SK-N-SH treated with all-trans-retinoic acid at 6 μM for 48 hours (cell line): ENCODE data around the gene ISY1.
"Not testable (repeated sequence)": the region's sequence is repeated elsewhere in the genome, so short reads cannot be mapped to it uniquely, and the experiment has no call there.

Experiments used
- ATAC-seq: fragments of 200-7000 bp; cut with Tn5 transposase; 3 replicates; pipeline ENCODE4 v1.9.1; 2020; ENCODE audit warnings: mild to moderate bottlenecking, moderate library complexity
- BACH2 ChIP-seq: fragments of 250-450 bp; sonication (Bioruptor Pico); IDR thresholded peaks from 2 replicates; pipeline ENCODE4 v1.9.0; 2021; ENCODE audit warnings: mild to moderate bottlenecking, borderline replicate concordance
- CREB5 ChIP-seq: fragments of 250-450 bp; sonication (Bioruptor Pico); IDR thresholded peaks from 2 replicates; pipeline ENCODE4 v1.5.1; 2020; ENCODE audit warnings: low read depth, mild to moderate bottlenecking, moderate library complexity
- ESRRG ChIP-seq: fragments of 250-450 bp; sonication (Bioruptor Pico); IDR thresholded peaks from 2 replicates; pipeline ENCODE4 v1.6.1; 2021; ENCODE audit warnings: mild to moderate bottlenecking
- GLIS3 ChIP-seq: fragments of 250-450 bp; sonication (Bioruptor Pico); IDR thresholded peaks from 2 replicates; pipeline ENCODE4 v1.5.0; 2020; ENCODE audit warnings: mild to moderate bottlenecking, moderate library complexity
- OSR1 ChIP-seq: fragments of 250-450 bp; sonication (Bioruptor Pico); IDR thresholded peaks from 2 replicates; pipeline ENCODE4 v1.8.0; 2022; ENCODE audit warnings: moderate library complexity, mild to moderate bottlenecking, inconsistent platforms
- PATZ1 ChIP-seq: fragments of 250-450 bp; sonication (Bioruptor Pico); IDR thresholded peaks from 2 replicates; pipeline ENCODE4 v1.8.0; 2020; ENCODE audit warnings: mild to moderate bottlenecking, moderate library complexity, borderline replicate concordance
- POU6F1 ChIP-seq: fragments of 250-450 bp; sonication (Bioruptor Pico); IDR thresholded peaks from 2 replicates; pipeline ENCODE4 v1.8.0; 2021; ENCODE audit warnings: low read depth, mild to moderate bottlenecking, moderate library complexity, borderline replicate concordance
- PPARA ChIP-seq: fragments of 250-450 bp; sonication (Bioruptor Pico); IDR thresholded peaks from 2 replicates; pipeline ENCODE4 v1.5.0; 2020; ENCODE audit warnings: mild to moderate bottlenecking, borderline replicate concordance
- RARB ChIP-seq: fragments of 250-450 bp; sonication (Bioruptor Pico); IDR thresholded peaks from 2 replicates; pipeline ENCODE4 v1.8.0; 2021; ENCODE audit warnings: mild to moderate bottlenecking, moderate library complexity
- SNAI2 ChIP-seq: fragments of 250-450 bp; sonication (Bioruptor Pico); IDR thresholded peaks from 2 replicates; pipeline ENCODE4 v1.5.0; 2020; ENCODE audit warnings: mild to moderate bottlenecking, moderate library complexity
- ZC3H10 ChIP-seq: fragments of 250-450 bp; sonication (Bioruptor Pico); IDR thresholded peaks from 2 replicates; pipeline ENCODE4 v1.5.1; 2021; ENCODE audit warnings: mild to moderate bottlenecking, moderate library complexity
- ZFP3 ChIP-seq: fragments of 250-450 bp; sonication (Bioruptor Pico); IDR thresholded peaks from 2 replicates; pipeline ENCODE4 v1.5.0; 2020; ENCODE audit warnings: mild to moderate bottlenecking, moderate library complexity
- ZNF565 ChIP-seq: fragments of 450-650 bp; formaldehyde crosslinking; conservative IDR thresholded peaks from 2 replicates; pipeline ENCODE4 v1.5.0; 2020; ENCODE audit warnings: low read depth, mild to moderate bottlenecking, moderate library complexity
- ZNF8 ChIP-seq: fragments of 450-650 bp; formaldehyde crosslinking; IDR thresholded peaks from 2 replicates; pipeline ENCODE4 v1.5.0; 2020; ENCODE audit warnings: mild to moderate bottlenecking, moderate library complexity
- TF ChIP-seq, protein P1 (sequence below): fragments of 250-450 bp; sonication (Bioruptor Pico); IDR thresholded peaks from 2 replicates; pipeline ENCODE4 v1.5.0; 2020; ENCODE audit warnings: mild to moderate bottlenecking, moderate library complexity

Gene ISY1

DNA sequence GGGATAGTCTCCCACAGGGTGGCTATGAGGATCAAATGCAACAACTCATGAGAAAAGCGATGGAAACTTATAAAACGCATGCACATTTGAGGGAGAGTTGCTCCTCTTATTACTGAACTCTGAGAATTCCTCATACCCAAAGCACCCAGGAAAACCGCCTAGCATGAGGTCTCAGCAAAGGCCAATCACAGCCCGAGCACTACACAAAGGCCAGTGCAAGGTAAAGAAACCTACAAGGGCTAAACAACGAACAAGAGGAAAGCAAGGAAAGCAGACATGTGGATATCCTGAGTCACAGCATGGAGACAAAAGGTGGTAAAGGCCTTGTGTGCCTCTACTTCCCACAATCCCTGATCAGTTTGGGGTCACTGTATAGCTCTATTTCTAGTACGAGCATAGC is 46.4 kb downstream of the ISY1 start (continued):
- TF ChIP-seq CREB5 (CRISPR knock-in tag): no peak
- no peak for TF ChIP-seq PPARA

- no peak for TF ChIP-seq ZFP3
- no peak for TF ChIP-seq PPARA
- TF ChIP-seq ZNF565 (CRISPR knock-in tag): no peak
- TF ChIP-seq RARB (CRISPR knock-in tag): no peak
- no peak for TF ChIP-seq BACH2 (CRISPR knock-in tag)
- no peak for TF ChIP-seq PATZ1
- no peak for TF ChIP-seq SNAI2 (CRISPR knock-in tag)
- TF ChIP-seq CREB5 (CRISPR knock-in tag): no peak
- TF ChIP-seq ESRRG (CRISPR knock-in tag): no peak
- no peak for ATAC-seq
Observed at GRCh38 chr3:129112308-129113052, 48.4 kb downstream of the ISY1 start.

- not testable (repeated sequence) for ATAC-seq
Observed at GRCh38 chr3:129111076-129111780, 49.6 kb downstream of the ISY1 start.

DNA sequence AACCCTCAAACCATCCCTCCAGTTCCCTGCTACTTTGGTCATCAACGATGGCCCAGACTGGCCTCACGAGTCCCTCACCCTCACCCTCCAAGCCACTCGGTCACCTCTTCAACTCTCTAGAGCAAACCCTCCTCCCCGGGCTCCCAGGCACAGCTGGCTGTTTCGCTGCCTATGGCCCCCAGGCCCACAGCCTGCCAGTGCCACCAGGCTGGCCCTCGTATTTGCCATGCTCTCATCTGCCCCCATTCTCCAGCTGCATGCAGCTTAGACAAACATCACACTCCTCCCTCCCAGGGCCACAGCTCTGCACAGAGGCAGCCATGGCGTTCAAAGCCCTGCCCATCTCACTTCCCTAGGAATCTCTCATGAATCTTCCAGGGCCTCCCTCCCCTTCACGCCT is 53.1 kb downstream of the ISY1 start:
- TF ChIP-seq ESRRG (CRISPR knock-in tag): no peak
- TF ChIP-seq ZNF8 (CRISPR knock-in tag): no peak
- no peak for ATAC-seq

DNA sequence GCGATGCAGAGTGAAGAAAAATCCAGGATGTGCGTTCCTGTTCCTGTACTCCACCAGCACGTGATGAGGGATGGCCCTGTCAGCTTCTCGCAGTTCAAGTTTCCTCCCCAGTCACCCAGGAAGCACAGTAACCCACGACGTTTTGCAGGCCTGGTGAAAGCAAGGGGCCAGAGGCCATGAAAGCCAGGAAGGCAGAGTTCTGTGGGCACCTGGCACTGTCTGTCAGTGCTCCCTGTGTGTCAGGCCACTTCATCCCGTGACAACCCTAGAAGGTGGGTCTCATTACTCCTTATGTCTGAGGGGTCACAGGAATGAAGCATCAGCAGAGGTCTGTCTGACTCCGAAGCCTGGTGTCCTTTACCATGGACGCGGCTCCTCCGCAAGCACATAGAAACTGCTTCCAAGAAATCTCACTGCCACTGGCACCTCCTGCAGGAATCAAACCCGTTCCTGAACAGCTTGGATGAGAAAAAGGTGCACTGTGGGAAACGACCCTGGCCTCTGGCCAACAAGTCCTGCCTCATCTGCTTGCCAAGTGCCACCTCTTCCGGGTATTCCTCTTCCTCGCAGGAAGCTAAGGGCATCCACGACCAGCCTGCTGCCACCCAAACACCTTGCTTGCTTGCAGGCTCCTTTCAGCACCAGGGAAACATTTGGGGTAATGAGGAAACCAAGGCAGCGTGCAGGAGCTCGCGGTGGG is 53.8 kb downstream of the ISY1 start:
- TF ChIP-seq ZNF565 (CRISPR knock-in tag): no peak
- no peak for TF ChIP-seq OSR1 (CRISPR knock-in tag)
- no peak for TF ChIP-seq ZC3H10 (CRISPR knock-in tag)
- TF ChIP-seq PATZ1: no peak
- no peak for TF ChIP-seq ESRRG (CRISPR knock-in tag)
- TF ChIP-seq BACH2 (CRISPR knock-in tag): no peak
- no peak for TF ChIP-seq POU6F1 (CRISPR knock-in tag)
- TF ChIP-seq, protein P1, sequence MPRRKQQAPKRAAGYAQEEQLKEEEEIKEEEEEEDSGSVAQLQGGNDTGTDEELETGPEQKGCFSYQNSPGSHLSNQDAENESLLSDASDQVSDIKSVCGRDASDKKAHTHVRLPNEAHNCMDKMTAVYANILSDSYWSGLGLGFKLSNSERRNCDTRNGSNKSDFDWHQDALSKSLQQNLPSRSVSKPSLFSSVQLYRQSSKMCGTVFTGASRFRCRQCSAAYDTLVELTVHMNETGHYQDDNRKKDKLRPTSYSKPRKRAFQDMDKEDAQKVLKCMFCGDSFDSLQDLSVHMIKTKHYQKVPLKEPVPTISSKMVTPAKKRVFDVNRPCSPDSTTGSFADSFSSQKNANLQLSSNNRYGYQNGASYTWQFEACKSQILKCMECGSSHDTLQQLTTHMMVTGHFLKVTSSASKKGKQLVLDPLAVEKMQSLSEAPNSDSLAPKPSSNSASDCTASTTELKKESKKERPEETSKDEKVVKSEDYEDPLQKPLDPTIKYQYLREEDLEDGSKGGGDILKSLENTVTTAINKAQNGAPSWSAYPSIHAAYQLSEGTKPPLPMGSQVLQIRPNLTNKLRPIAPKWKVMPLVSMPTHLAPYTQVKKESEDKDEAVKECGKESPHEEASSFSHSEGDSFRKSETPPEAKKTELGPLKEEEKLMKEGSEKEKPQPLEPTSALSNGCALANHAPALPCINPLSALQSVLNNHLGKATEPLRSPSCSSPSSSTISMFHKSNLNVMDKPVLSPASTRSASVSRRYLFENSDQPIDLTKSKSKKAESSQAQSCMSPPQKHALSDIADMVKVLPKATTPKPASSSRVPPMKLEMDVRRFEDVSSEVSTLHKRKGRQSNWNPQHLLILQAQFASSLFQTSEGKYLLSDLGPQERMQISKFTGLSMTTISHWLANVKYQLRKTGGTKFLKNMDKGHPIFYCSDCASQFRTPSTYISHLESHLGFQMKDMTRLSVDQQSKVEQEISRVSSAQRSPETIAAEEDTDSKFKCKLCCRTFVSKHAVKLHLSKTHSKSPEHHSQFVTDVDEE (CRISPR knock-in tag): no peak
- no peak for TF ChIP-seq GLIS3 (CRISPR knock-in tag)
- no peak for ATAC-seq
